HG03521 (cell line): Measurements from ENCODE around the gene OR2V2.
"Not testable (repeated sequence)": the region's sequence is repeated elsewhere in the genome, so short reads cannot be mapped to it uniquely, and the experiment has no call there.

Experiments used
- ATAC-seq: cut with Tn5 transposase; IDR thresholded peaks from one replicate; pipeline ENCODE4 v1.9.1; 2021; ENCODE audit warnings: mild to moderate bottlenecking, moderate library complexity; ENCODE audit not compliant: unreplicated experiment

OR2V2 gene

DNA sequence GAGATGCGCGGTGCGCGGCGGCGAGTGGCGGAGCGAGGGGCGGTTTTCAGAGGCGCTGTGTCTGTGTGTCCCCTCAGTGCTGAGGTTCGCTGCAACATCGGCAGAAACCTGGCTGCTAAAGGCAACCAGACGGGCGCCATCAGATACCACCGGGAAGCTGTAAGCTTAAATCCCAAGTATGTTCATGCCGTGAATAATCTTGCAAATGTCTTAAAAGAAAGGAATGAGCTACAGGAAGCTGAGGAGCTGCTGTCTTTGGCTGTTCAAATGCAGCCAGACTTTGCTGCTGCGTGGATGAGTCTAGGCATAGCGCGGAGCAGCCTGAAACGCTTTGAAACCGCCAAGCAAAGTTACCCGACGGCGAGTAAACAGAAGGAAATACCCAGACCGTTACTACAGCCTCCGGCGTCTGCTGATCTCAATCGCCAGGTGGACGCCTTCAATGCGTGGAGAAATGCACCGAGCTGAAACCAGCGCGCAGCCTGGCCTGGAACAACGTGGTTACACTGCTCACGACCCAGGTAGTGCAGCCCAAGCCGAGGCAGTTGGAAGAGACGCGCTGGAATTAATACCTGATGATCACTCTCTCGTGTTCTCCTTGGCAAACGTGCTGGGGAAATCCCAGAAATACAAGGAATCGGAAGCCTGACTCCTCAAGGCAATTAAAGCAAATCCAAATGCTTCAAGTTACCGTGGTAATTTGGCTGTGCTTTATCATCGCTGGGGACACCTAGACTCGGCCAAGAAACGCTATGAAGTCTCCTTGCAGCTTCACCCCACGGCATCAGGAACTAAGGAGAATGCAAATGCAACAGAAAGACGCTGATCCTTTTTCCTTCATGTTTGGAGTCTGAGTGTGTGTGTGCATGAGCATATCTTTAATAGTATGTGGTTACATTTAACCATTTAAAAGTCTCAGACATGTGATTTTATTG lies 32.3 kb upstream of the OR2V2 start:
- no peak for ATAC-seq

DNA sequence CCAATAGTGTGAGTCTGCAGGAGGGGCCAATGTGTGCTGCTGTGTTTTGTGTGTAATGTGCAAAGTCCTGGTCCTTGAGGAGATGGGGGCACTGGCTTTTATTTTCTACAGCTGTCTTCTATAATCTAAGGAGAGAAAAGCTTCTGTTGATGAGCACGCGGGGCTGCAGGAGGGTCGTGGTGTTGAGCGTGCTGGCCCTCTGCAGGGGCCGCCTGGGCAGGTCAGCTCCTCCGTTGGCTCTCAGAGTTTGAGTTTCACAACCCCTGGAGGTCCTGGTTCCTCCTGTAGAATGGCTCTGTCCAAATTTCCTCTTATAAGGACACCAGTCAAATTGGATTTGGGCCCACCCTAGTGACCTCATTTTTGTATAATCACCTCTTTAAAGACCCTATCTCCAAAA lies 29.0 kb upstream of the OR2V2 start:
- no peak for ATAC-seq

DNA sequence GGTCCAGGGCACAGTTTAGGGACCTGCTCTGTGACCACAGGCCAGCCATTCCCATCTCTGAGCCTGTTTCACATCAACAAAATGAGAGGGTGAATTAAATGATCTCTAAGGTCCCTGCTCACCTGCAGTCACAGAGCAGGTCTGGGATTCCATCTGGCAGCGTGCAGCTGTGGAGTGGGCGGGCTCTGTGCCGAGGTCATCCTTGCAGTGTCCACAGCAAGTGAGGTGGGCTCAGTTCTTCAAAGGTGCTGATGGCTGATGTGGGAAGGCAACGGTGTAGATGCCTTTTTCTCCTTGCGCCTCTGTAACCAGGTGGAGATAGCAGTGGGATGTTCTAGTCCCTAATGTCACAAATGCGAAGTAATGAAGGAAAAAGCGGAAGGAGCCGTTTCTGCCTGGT lies 28.3 kb upstream of the OR2V2 start:
- ATAC-seq: no peak

DNA sequence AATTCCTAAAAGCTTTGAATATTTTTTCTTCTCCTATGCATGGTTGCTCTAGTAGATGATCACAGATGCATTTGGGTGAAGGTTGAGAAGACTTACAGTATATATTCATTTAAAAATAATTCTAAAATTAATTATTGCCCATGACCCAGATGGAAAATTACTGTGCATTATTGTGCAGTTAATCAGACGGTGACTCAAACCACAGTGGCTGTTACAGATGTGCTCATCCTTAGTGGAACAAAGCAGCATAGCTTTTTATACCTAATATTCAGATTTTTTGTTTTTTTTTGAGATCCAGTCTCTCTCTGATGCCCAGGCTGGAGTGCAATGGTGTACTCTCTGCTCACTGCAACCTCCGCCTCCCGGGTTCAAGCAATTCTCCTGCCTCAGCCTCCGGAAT lies 27.1 kb upstream of the OR2V2 start:
- no peak for ATAC-seq

DNA sequence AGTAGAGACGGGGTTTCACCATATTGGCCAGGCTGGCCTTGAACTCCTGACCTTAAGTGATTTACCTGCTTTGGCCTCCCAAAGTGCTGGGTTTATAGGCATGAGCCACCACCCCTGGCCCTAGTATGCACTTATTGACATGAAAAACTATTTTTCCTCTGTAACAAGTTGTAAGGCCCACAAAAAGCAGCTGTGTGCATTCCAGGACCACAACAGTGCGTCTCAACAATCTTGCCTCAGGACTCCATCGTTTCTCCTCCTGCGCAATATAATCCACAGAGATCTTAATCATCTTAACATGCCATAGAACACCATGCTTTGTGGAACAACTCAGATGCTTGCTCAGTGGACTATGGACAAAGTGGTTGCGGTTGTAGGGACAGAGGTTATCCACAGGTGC lies 26.6 kb upstream of the OR2V2 start:
- no peak for ATAC-seq

DNA sequence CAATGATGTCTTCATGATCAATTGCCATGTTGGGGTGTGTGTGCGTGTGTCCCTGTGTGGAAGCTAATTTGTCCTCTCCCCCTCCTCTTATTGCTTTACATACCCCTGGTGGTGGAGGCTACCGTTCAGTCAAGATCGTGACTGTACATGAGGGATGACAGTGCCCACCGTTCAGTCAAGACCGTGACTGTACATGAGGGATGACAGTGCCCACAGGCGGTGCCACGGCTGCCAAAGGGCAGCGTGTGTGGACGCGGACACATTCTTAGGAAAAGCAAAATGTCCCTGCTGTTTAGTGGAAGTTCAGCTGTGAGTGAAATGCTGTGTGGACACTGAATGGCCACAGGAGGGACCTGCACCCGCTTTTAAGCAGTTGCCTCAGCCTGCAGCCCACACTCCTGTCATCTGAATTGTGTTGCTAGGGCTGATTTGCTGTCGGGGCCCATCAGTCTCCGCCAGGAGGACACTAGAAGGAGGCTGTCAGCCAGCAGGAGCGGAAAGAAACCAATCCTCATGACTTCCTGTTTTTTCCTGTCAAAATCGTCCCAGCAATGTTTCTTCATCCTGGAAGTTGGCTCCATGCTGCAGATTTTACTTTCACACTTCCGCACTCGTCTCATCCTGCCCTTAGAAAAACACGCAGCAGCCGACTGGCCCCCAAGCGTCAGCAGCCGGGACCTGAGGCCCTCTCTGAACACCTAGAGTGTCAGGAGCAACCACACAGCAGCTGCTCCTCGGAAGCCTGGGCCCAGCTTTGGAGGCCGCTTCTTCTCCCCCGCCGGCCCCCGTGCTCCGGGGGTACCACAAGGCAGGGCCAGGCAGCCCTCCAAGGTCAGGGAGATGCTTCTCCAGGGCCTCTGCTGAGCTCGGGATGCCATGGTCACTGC lies 25.5 kb upstream of the OR2V2 start:
- no peak for ATAC-seq

DNA sequence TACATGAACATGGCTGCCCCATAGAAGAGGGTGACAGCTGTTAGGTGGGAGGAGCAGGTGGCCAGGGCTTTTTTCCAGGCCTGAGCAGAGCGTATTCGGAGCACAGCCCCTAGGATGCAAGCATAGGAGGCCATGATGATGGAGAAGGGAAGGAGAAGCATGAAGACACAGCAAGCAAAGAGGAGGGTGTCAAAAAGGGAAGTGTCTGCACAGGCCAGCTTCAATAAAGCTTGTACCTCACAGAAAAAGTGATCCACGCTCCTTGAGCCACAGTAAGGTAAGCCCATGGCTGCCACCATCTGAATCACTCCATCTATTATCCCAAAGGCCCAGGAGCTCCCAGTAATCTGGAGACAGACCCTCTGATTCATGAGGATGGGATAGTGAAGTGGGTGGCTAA lies 22.9 kb upstream of the OR2V2 start:
- ATAC-seq: no peak

DNA sequence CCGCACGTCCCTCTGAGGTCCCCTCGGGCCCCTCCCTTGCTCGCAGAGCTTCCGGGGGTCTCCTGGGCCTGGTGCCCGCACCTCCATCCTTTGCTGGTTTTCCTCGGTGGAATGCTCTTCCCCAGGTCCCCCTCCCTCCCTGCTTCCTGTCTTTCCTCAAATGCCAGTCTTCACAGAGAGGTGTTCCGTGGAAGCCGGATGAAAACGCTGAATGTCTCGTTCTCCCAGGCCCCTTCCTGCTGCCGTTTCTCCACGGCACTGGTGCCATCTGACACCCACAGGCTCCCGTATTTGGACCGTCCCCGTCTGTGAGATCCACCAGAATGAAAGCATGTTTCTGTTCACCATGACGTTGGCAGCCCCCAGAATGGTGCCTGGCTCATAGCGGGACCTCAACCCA lies 20.5 kb upstream of the OR2V2 start:
- no peak for ATAC-seq

DNA sequence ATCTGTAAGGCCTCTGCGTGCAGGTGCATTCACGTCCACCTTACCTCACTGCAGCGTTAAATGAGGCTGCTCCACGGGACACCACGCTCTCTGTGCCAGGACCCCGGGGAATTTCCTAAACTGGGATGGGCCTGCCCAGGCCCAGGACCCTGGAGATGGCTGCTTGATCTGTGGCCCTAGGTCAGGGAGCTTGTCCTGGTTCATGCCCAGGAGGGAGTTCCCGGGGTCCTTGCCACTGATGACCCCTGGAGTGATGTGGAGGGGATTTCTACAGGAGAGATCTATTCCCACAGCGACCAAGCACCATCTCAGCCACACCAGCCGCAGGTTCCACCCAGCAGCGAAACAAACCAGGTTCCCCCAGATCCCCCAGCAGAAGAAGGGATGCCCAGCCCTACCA lies 19.9 kb upstream of the OR2V2 start:
- no peak for ATAC-seq

DNA sequence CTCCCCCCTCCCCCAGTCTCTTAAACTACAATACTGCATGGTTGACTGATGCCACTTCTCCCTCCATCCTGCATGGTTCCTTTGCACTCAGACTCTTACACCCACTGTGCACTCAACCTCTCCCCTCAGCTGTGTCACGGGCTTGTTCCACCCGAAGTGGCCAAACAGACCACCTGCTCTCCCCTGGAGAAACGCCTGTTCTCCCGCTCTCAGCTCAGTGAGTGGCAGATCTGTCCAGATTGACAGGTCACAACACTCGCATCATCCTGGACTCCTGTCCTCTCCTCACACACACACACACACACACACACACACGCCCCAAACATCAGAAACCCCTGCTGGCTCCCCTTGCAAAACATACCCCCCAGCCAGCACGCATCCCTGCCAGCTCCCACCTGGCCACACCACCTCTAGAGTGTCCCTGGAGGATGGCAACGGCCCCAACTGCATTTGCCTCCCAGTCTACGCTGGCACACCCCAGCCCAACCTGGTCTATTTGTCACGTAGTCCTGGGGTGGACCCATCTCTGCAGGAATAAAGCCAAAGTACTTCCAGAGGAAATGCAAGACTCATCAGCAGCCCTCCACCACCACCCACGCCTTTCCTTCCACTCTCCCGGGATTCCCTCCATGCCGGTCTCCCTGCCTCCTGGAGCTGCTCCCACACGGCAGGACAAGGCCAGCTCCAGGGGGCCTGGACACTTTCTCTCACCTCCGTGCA lies 19.3 kb upstream of the OR2V2 start:
- no peak for ATAC-seq

DNA sequence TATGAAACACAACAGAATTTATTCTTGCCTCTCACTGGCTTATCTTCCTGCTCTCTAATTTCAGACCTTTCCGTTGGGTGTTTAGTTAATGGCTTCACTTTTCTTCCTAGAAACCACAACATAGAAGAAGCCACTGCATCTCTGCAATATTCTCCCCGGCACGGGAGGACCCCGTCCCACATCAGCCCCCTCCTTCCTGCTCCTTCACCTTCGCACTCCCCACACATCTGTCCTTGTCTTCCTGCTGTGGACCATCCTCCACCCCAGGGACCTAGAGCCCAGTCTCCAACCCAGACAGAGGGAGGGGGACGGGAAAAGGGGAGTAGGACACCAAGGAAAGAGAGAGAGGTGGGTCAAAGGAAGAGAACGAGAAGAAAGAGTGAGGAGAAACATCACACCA lies 17.8 kb upstream of the OR2V2 start:
- no peak for ATAC-seq

DNA sequence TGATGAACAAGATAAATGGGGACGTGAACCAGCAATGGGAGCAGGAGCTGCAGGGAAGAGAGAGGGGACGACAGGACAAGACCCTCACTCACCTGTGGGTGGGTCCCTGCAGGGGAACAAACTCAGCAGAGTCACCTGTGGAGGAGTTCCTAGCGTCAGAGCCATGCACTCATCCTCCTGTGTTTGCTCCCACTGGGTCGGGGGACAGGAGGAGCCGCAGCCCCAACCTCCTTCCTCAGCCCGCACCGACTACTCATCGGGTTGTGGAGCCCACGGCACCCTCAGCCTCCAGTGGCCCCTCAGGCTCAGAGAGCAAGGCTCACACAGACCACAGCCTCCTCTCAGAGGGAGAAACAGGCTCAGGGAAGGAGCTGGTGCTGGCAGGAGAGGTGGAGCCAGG lies 17.3 kb upstream of the OR2V2 start:
- not testable (repeated sequence) for ATAC-seq

DNA sequence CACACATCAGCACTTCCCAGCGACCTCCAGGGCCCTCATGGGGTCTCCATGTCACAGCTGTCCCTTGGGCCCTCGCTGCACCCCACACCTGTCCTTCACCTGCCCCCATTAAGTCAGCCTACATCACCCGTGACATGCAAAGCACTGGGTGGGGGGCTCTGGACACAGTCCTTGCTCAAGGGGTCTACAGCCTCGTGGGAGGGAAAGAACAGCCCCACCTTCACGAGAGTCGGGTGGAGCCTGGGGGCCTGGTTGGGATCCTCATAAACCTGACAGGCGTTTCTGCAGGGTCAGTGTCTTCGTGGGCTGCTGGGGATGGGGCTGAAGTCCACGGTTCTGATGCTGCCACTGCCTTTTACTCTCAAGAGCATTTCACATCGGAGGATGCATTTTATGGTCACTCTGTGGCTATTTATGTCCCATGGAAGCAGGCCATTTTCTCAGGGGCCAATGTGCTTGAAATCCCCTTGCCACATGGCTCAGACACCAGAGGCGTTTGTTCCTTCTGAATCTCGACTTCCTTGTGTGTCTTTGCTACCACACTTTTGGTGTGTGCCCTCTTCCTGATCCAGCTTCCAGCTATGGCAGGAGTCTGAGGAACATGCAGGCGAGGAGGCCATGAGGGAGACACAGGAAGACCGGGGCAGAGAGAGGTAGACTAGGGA lies 16.4 kb upstream of the OR2V2 start, which contains the start of gene OR2V1:
OR2V1 (minus strand) TSS at position 338 of the 665 bp plus-strand sequence. CDS start 5,865 bp downstream, outside the sequence.
- ATAC-seq: no peak

DNA sequence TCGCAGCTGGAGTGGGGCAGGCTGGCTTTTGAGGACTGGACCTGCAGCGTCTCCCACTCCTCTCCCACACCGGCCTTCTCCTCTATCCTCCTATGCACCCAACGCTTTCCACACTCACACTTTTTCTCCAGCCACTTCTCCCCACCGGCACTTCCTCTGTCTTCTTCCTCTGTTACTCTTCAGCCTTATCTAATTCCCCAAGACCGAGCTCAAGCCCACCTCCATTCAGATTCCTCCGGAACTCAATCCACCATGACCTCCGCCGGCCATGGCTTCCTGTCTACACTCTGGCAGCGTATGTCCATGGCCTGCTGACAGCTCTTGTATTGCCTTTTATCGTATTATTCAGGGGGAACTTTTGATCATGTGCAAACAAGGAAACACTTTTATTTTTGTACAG lies 15.9 kb upstream of the OR2V2 start:
- no peak for ATAC-seq

DNA sequence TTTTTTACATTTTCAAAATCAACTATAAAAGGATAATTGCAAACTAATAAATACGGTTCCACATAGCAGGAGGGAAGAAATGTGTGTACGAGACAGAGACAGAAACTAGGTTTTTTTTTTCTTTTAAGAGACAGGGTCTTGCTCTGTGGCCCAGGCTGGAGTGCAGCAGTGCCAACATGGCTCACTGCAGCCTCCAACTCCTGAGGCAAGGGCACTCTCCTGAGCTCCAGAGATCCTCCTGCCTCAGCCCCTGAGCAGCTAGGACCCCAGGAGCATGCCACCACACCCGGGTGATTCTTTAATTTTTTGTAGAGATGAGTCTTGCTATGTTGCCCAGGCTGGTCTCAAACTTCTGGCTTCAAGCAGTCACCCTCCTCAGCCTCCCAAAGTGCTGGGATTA lies 14.3 kb upstream of the OR2V2 start:
- ATAC-seq: no peak

DNA sequence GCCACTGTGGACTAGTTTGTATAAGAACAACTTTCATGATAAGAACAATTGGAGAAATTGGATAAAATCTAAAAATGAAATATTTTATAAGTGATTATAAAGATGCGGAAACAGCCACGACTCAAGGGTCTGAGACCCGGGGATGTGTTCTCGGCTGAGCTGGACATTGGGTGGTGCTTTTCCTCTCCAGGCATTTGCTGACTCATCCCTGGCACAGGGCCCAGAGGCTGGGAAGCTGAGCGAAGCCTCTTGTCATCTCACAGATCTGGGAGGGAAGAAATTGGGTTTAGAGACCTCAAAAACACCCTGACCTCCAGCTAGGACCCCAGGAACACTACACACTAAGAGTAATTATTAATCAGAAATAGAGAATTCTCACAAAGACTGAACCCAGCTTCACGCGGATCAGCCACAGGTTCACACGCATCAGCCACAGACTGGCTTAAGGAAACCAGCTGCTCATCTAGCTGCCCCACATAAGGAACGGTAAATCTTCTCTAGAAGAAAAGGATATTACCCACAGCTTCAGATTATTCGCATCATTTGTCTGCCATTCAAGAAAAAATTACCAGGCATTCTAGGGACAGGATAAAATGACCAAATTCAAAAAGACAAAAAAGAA lies 13.7 kb upstream of the OR2V2 start:
- ATAC-seq: no peak

DNA sequence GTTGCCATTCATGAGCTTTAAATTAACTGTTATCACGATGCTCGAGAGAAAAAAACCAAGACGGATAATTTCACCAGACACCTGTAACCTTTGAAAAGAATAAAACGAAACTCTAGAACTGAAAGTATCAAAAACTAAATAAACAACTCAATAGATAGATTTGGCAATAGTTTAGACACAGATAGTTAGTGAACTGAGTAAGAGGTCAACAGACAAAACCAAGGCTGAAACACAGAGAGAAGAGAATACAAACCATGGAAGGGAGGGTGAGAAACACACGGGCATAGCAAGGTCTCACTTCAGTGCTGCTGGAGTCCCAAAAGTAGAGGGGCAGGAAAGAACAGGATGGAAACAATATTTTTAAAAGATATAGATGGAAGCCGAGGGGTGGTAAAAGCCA lies 13.1 kb upstream of the OR2V2 start:
- ATAC-seq: no peak

DNA sequence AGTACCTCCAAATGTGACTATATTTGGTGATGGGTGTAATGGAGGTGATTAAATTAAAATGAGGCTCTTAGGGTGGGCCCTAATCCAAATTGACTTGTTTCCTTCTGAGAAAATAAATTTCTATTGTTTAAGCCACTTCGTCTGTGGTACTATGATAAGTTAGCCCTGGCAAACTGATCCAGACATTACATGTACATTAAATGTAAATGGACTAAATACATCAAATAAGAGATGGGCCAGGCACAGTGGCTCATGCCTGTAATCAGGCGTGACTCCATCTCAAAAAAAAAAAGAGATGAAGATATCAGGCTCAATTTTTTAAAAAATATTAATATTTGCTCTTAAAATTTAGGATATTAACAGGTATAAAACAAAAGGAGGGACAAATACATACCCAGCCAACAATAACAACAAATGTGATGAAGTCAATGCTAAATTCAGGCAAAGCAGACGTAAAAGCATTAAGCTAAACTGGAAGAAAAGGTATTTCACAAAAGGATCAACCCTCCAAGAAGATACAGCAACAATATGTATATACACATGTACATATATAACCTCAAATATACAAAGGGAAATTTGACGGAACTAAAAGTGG lies 10.9 kb upstream of the OR2V2 start:
- ATAC-seq: no peak

DNA sequence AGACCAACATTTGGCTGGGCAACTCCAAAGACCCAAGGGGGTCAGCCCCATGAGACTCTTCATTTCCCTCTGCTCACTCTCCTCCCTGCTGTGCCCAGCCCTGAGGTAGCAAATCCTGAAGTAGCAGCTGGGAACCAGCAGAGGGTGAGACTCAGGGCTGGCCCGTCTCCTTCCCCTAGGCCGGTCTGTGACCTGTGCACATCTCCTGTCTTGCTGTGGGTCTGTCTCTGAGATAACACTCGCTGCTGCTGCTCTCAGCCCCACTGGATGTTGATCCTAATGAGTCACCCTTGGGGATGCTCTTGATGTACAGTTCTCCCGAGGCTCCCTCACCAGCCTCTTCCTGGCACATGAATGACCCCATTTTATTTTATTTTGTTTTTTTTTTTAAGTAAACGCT lies 9.1 kb upstream of the OR2V2 start:
- ATAC-seq: no peak

DNA sequence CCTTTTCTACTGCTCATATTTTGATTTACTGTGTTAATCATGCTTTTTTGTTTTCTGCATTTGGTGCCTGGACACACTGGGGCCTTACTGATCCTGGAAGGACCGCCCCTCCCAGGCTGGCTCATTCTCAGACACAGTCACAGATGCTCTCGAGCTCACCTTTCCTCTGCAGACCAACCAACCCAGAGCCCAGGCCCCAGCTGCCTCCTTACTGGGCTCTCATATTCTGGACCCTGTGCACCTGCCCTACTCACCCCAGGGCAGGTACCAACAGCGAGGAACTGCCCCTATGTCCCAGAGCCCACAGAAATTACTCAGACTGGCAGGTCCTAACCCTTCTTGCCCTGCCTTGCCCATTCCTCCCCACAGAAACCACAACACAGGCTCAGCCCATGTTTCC lies 6.6 kb upstream of the OR2V2 start:
- no peak for ATAC-seq
